ENCODE measurements around the gene ROR2.
"Not testable (repeated sequence)": the region's sequence is repeated elsewhere in the genome, so short reads cannot be mapped to it uniquely, and the experiment has no call there.

The ROR2 gene

DNA sequence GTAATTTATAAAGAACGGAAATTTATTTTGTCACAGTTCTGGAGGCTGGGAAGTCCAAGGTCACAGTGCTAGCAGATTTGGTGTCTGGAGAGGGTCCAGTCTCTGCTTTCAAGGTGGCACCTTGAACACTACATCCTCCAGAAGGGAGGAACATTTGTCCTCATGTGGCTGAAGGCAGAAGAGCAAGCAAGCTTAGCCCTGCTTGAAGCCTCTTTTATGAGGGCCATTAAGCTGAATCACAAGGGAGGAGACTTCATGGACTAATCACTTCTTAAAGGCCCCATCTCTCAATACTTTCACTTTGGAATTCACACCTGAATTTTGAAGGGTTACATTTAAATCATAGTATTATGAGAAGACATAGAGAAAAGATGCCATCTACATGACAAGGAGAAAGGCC lies 311.0 kb downstream of the ROR2 start:
- Histone ChIP-seq H4K20me1 (ENCODE audit: low read depth, low read length) (no peaks in the 10 kb centered on the region), H3K4me3 (ENCODE audit: insufficient read depth, low read length, poor library complexity, severe bottlenecking) (no peak overlapping the region), H3K9me2 (replicated peaks; ENCODE audit: insufficient read depth, low read length) (no peaks in the 10 kb centered on the region), H3K27ac (ENCODE audit: low read depth, low read length) (no peak overlapping the region), H3K9me3 (ENCODE audit: insufficient read depth, low read length) (no peaks in the 10 kb centered on the region), H2AFZ (ENCODE audit: low read depth, low read length, severe bottlenecking) (no peak overlapping the region), H3K36me3 (ENCODE audit: low read length) (no peaks in the 10 kb centered on the region), H3F3A (ENCODE audit: insufficient read depth) (no peaks in the 10 kb centered on the region), H3K9ac (ENCODE audit: low read length) (no peak overlapping the region), H3K4me2 (ENCODE audit: low read depth, low read length, poor library complexity, severe bottlenecking) (no peak overlapping the region), H3K27me3 (ENCODE audit: low read length) (no peaks in the 10 kb centered on the region), H3K79me2 (ENCODE audit: insufficient read depth, low read length) (no peaks in the 10 kb centered on the region)
- TF ChIP-seq, protein P1, sequence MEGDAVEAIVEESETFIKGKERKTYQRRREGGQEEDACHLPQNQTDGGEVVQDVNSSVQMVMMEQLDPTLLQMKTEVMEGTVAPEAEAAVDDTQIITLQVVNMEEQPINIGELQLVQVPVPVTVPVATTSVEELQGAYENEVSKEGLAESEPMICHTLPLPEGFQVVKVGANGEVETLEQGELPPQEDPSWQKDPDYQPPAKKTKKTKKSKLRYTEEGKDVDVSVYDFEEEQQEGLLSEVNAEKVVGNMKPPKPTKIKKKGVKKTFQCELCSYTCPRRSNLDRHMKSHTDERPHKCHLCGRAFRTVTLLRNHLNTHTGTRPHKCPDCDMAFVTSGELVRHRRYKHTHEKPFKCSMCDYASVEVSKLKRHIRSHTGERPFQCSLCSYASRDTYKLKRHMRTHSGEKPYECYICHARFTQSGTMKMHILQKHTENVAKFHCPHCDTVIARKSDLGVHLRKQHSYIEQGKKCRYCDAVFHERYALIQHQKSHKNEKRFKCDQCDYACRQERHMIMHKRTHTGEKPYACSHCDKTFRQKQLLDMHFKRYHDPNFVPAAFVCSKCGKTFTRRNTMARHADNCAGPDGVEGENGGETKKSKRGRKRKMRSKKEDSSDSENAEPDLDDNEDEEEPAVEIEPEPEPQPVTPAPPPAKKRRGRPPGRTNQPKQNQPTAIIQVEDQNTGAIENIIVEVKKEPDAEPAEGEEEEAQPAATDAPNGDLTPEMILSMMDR (IDR thresholded peaks at IDR 0.05; ENCODE audit: insufficient read depth, low read length, poor library complexity, severe bottlenecking): no peak
- TF ChIP-seq EZH2phosphoT487 (conservative IDR thresholded peaks at IDR 0.05; ENCODE audit: low read length): no peak

DNA sequence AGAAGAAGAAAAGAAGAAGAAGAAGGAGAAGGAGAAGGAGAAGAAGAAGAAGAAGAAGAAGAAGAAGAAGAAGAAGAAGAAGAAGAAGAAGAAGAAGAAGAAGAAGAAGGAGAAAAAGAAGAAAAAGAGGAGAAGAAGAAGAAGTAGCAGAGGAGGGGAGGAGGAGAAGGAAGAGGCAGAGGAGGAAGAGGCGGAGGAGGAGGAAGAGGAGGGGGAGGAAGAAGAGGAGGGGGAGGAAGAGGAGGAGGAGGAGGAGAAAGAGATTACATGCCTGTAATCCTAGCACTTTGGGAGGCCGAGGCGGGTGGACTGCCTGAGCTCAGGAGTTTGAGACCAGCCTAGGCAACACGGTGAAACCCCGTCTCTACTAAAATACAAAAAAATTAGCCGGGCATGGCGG lies 315.2 kb downstream of the ROR2 start:
- not testable (repeated sequence) for H3K27ac ChIP-seq (ENCODE audit: low read depth, low read length); H2AFZ ChIP-seq (ENCODE audit: low read depth, low read length, severe bottlenecking); H3K9me2 ChIP-seq (replicated peaks; ENCODE audit: insufficient read depth, low read length); H3K27me3 ChIP-seq (ENCODE audit: low read length); H3K79me2 ChIP-seq (ENCODE audit: insufficient read depth, low read length); H3K36me3 ChIP-seq (ENCODE audit: low read length); H3F3A ChIP-seq (ENCODE audit: insufficient read depth); H3K9me3 ChIP-seq (ENCODE audit: insufficient read depth, low read length); H3K4me3 ChIP-seq (ENCODE audit: insufficient read depth, low read length, poor library complexity, severe bottlenecking); H3K4me2 ChIP-seq (ENCODE audit: low read depth, low read length, poor library complexity, severe bottlenecking); H4K20me1 ChIP-seq (ENCODE audit: low read depth, low read length); H3K9ac ChIP-seq (ENCODE audit: low read length)

DNA sequence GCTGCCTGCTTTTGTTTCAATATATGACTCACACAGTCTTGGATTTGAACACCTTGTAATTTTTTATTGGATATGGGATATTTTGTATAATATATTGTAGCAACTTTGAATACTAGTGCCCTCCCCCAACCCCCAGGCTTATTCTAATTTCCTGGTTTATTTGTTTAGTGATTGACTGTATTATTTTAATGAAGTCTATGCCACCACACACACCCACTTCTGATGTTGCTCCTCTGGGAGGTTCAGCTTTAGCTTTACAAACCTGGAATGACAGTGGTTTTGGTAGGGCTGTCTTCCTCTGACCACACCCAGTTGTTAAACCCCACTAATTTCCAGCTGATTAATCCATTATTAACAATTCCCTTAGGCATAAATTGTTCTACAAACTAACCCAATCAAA lies 320.3 kb downstream of the ROR2 start:
- H3K36me3 ChIP-seq (ENCODE audit: low read length): no peaks in the 10 kb centered on the region
- no peaks in the 10 kb centered on the region for H3K9me2 ChIP-seq (replicated peaks; ENCODE audit: insufficient read depth, low read length)
- no peak overlapping the region for H3K4me2 ChIP-seq (ENCODE audit: low read depth, low read length, poor library complexity, severe bottlenecking)
- no peak overlapping the region for H3K9ac ChIP-seq (ENCODE audit: low read length)
- no peak overlapping the region for H2AFZ ChIP-seq (ENCODE audit: low read depth, low read length, severe bottlenecking)
- H3K27me3 ChIP-seq (ENCODE audit: low read length): no peaks in the 10 kb centered on the region
- no peaks in the 10 kb centered on the region for H3K79me2 ChIP-seq (ENCODE audit: insufficient read depth, low read length)
- TF ChIP-seq, protein P1 (IDR thresholded peaks at IDR 0.05; ENCODE audit: insufficient read depth, low read length, poor library complexity, severe bottlenecking): no peak
- no peak for TF ChIP-seq EZH2phosphoT487 (conservative IDR thresholded peaks at IDR 0.05; ENCODE audit: low read length)
- H3F3A ChIP-seq (ENCODE audit: insufficient read depth): no peaks in the 10 kb centered on the region
- H3K4me3 ChIP-seq (ENCODE audit: insufficient read depth, low read length, poor library complexity, severe bottlenecking): no peak overlapping the region
- H3K9me3 ChIP-seq (ENCODE audit: insufficient read depth, low read length): no peaks in the 10 kb centered on the region
- no peaks in the 10 kb centered on the region for H4K20me1 ChIP-seq (ENCODE audit: low read depth, low read length)
- H3K27ac ChIP-seq (ENCODE audit: low read depth, low read length): no peak overlapping the region

DNA sequence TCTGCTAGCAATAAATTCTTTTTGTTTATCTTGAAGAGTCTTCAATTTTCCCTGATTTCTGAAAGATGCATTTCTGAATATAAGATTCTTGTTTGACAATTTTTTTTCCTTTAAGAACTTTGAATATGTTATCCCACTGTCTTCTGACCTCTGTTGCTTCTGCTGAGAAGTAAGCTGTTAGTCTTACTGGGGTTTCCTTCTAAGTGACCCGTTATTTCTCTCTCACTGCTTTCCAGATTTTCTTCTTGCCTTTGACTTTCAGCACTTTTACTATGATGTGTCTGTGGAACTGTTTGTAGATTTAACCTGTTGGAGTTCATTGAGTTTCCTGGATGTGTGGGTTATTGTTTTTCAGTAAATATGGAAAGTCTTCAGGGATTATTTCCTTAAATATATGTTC lies 321.1 kb downstream of the ROR2 start:
- Histone ChIP-seq H3K27me3 (ENCODE audit: low read length) (no peaks in the 10 kb centered on the region), H3K27ac (ENCODE audit: low read depth, low read length) (no peak overlapping the region), H3K4me2 (ENCODE audit: low read depth, low read length, poor library complexity, severe bottlenecking) (no peak overlapping the region), H4K20me1 (ENCODE audit: low read depth, low read length) (no peaks in the 10 kb centered on the region), H2AFZ (ENCODE audit: low read depth, low read length, severe bottlenecking) (no peak overlapping the region), H3K9me2 (replicated peaks; ENCODE audit: insufficient read depth, low read length) (no peaks in the 10 kb centered on the region), H3K36me3 (ENCODE audit: low read length) (no peaks in the 10 kb centered on the region), H3K9me3 (ENCODE audit: insufficient read depth, low read length) (no peaks in the 10 kb centered on the region), H3F3A (ENCODE audit: insufficient read depth) (no peaks in the 10 kb centered on the region), H3K9ac (ENCODE audit: low read length) (no peak overlapping the region), H3K79me2 (ENCODE audit: insufficient read depth, low read length) (no peaks in the 10 kb centered on the region), H3K4me3 (ENCODE audit: insufficient read depth, low read length, poor library complexity, severe bottlenecking) (no peak overlapping the region)
- TF ChIP-seq EZH2phosphoT487 (conservative IDR thresholded peaks at IDR 0.05; ENCODE audit: low read length): no peak
- TF ChIP-seq, protein P1 (IDR thresholded peaks at IDR 0.05; ENCODE audit: insufficient read depth, low read length, poor library complexity, severe bottlenecking): no peak
